HG02884 (cell line): ENCODE results near the gene NRXN2.

Experiments used
- ATAC-seq: cut with Tn5 transposase; IDR thresholded peaks from one replicate; pipeline ENCODE4 v1.9.1; 2021; ENCODE audit warnings: mild to moderate bottlenecking, moderate library complexity; ENCODE audit not compliant: unreplicated experiment

Gene NRXN2

DNA sequence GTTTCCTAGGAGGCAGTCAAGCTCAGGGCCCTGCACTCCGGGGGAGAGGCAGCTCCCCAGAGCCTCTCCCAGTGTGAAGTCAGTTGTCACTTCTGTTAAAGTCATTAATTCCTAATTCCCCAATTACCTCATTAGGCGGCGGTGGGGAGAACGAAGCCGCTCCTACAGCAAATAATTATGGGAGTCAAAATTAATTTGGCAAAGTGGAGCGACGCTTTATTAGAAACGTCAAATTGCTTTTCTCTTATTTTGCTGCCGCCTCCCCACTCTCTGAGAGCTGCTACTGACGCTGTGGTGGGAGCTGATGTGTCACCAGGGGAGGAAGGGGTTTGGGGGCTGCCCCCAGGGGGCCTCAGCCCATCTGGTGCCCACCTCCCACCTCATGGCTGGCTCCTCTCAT lies 90.3 kb downstream of the NRXN2 start:
- no peak for ATAC-seq

GRCh38 chr11:64632237-64632636 lies 90.8 kb downstream of the NRXN2 start:
- ATAC-seq: no peak

DNA sequence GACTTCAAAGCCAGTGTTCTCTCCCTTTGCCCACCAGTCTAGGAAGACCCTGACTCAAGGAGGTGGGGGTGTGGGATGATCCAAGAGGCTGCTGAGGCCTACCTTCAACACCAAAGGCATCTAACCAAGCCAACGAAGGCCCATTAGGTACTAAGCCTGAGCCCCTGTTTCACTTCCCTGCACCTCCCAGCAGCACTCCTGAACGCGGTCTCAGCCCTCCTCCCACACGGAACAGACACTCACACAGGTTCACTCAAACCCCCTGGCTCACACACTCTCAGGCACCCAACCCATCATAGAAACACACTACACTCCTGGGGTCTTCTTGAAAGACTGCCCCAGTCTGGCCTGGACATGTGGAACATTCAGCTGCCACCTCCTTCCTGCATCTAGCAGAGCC lies 91.3 kb downstream of the NRXN2 start:
- no peak for ATAC-seq

- no peak for ATAC-seq
Observed at GRCh38 chr11:64629796-64630562, 93.0 kb downstream of the NRXN2 start.

DNA sequence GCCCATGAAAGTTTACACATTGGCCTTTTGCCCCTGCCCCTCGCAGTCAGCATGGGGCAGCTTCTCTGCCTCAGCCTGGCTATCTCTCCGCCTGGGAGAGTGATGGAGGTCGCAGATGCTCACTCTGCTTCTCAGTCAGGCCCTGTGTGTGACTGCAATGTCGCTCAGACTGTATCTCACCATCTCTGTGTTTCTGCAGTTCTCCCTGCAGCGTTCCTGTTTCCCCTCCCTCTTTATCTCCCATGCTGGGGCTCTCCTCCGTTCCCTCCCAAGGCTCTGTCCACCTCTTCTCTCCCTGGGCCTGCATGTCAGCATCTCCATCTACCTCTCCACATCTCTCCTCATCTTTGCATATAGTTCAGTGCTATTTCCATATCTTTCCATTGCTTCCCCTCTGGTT lies 93.9 kb downstream of the NRXN2 start:
- no peak for ATAC-seq

GRCh38 chr11:64628596-64628995 lies 94.4 kb downstream of the NRXN2 start:
- no peak for ATAC-seq

GRCh38 chr11:64627371-64627770 lies 95.6 kb downstream of the NRXN2 start:
- ATAC-seq: no peak

DNA sequence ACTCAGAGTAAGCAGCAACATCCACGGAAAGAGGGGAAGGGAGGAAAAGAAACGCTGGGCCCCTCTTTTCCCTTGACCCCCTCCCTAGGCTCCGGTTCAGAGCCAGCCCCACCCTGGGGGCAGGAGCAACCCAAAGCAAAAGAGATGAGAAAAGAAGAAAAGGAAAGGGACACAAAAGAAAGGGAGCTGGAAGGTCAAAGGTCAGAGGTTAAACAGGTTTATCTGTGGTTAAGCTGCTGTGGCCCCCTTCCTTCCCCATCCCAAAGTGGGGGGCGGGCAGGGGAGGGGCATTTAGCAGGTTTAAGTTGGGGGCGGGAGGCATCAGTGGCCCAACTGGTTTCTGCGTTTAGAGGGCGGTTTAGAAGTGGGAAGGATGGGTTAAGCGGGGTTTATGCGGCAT lies 96.4 kb downstream of the NRXN2 start:
- no peak for ATAC-seq

GRCh38 chr11:64624883-64625481 lies 98.0 kb downstream of the NRXN2 start:
- ATAC-seq: no peak

- no peak for ATAC-seq
Observed at GRCh38 chr11:64622681-64623080, 100.3 kb downstream of the NRXN2 start.

- no peak for ATAC-seq
Observed at GRCh38 chr11:64621283-64622019, 101.5 kb downstream of the NRXN2 start.

- no peak for ATAC-seq
Observed at GRCh38 chr11:64620381-64620971, 102.5 kb downstream of the NRXN2 start.

- ATAC-seq: no peak
Observed at GRCh38 chr11:64619811-64620380, 103.1 kb downstream of the NRXN2 start.

GRCh38 chr11:64619196-64619595 lies 103.8 kb downstream of the NRXN2 start:
- no peak for ATAC-seq

GRCh38 chr11:64616817-64617216 lies 106.2 kb downstream of the NRXN2 start:
- ATAC-seq: no peak

DNA sequence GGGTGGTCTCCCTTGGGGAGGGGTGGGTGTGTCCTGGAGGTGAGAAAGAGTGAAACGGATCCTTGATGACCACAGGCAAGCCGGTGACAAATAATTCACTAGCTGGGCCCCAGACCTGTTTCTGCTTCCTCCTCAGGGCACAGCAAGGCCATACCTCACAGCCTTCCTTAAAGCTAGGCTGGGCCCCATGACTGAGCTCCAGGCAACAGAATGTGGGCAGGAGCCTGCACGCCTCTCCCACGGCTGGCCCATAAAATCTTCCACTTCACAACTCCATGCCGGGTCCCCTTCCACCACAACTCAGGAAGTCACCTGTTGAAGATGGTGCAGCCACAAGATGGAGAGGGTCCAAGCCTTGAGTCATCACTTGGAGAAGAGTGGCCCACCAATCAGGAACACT lies 108.1 kb downstream of the NRXN2 start:
- ATAC-seq: no peak

GRCh38 chr11:64613648-64614047 lies 109.3 kb downstream of the NRXN2 start:
- ATAC-seq: no peak

- ATAC-seq: no peak
Observed at GRCh38 chr11:64611869-64612646, 110.9 kb downstream of the NRXN2 start.

DNA sequence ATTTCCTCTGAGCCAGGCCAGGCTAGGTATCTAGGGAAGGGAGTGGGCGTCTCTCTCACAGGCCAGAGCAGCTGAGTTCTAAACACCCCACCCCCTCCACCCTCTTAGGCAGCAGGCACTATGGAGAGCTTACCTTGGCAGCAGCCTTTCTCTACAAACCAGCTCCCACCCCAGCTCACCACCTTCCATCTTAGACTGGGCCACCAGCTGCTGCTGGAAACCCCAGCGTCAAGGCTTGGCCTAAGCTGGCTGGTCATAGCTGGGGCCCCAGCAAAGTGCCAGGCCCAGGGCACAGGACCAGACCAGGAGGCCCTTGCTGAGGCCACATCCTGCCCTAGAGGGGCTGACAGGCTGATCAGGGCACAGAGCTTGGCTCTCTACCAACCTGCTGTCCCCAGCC lies 111.8 kb downstream of the NRXN2 start:
- no peak for ATAC-seq

- no peak for ATAC-seq
Observed at GRCh38 chr11:64610596-64610995, 112.4 kb downstream of the NRXN2 start.
